ENCODE data around the gene PCARE. TPM values are rescaled to one million over a fixed set of nuclear protein-coding genes. Genes with fewer than 3 reads are reported as not detected.

Gene PCARE
- total and polyA plus RNA-seq, 2 of the 8 experiments (the other 6 are each of a cell fraction or from before 2014, with no cell fraction given) = not detected

- TF ChIP-seq CHD2 (IDR thresholded peaks at IDR 0.05; ENCODE audit: low read length) (no peak), HDAC6 (IDR thresholded peaks at IDR 0.05; ENCODE audit: low read depth, low read length) (no peak), KDM4A (IDR thresholded peaks at IDR 0.05; ENCODE audit: low read depth, low read length, severe bottlenecking) (no peak), CTBP2 (IDR thresholded peaks at IDR 0.05; ENCODE audit: borderline replicate concordance, insufficient read depth, insufficient read length, low read length) (no peak), CBX5 (IDR thresholded peaks at IDR 0.05; ENCODE audit: low read depth, low read length) (no peak), BRCA1 (IDR thresholded peaks at IDR 0.05; ENCODE audit: low read depth, low read length) (no peak)
These were observed 31.9 kb upstream of the PCARE start (continued) for GRCh38 chr2:29106256-29106655.

Measured in H1 (cell line).